ENCODE data around the gene CBLIF.

CBLIF gene

GRCh38 chr11:59867946-59868345 lies 22.6 kb upstream of the CBLIF start:
- H3K4me3 ChIP-seq (ENCODE audit: low read depth in 1 of 2, low read length in 2 of 2) = no peak overlapping the region
- TF ChIP-seq CTCF (IDR thresholded peaks at IDR 0.05; ENCODE audit: borderline replicate concordance, extremely low read depth, low read length, poor library complexity, severe bottlenecking) = no peak
- no peak for TF ChIP-seq EZH2 (IDR thresholded peaks at IDR 0.05; ENCODE audit: borderline replicate concordance, low read depth, low read length, severe bottlenecking)
- no peaks in the 10 kb centered on the region for H3K79me2 ChIP-seq (ENCODE audit: insufficient read depth, low read length)
- H3K36me3 ChIP-seq (ENCODE audit: insufficient read depth, low read length) = no peaks in the 10 kb centered on the region
- H3K9ac ChIP-seq (ENCODE audit: low read depth, low read length) = no peak overlapping the region
- H3K27ac ChIP-seq (ENCODE audit: low read length) = no peak overlapping the region
- H3K4me2 ChIP-seq (ENCODE audit: insufficient read depth, low read length) = no peak overlapping the region
- H2AFZ ChIP-seq (ENCODE audit: low read depth, low read length) = no peak overlapping the region
- ATAC-seq (ENCODE audit: insufficient read depth, low read depth) = no peak
- peaks cover 3% of the 10 kb centered on the region for H3K9me3 ChIP-seq (ENCODE audit: insufficient read depth, low read length, severe bottlenecking)
- H3K4me1 ChIP-seq (ENCODE audit: insufficient read depth, low read length) = no peaks in the 10 kb centered on the region
- H4K20me1 ChIP-seq (ENCODE audit: insufficient read depth, low read length) = no peaks in the 10 kb centered on the region
- H3K27me3 ChIP-seq (ENCODE audit: insufficient read depth, low read length, poor library complexity) = no peaks in the 10 kb centered on the region
- DNase-seq = no peak

- H3K36me3 ChIP-seq (ENCODE audit: insufficient read depth, low read length) = no peaks in the 10 kb centered on the region
- no peak overlapping the region for H3K9ac ChIP-seq (ENCODE audit: low read depth, low read length)
- no peak overlapping the region for H3K27ac ChIP-seq (ENCODE audit: low read length)
- H3K4me1 ChIP-seq (ENCODE audit: insufficient read depth, low read length) = no peaks in the 10 kb centered on the region
- no peak overlapping the region for H3K4me3 ChIP-seq (ENCODE audit: low read depth in 1 of 2, low read length in 2 of 2)
- DNase-seq (no peak), ATAC-seq (ENCODE audit: insufficient read depth, low read depth) (no peak)
- no peaks in the 10 kb centered on the region for H3K79me2 ChIP-seq (ENCODE audit: insufficient read depth, low read length)
- H2AFZ ChIP-seq (ENCODE audit: low read depth, low read length) = no peak overlapping the region
- no peaks in the 10 kb centered on the region for H3K27me3 ChIP-seq (ENCODE audit: insufficient read depth, low read length, poor library complexity)
- H3K9me3 ChIP-seq (ENCODE audit: insufficient read depth, low read length, severe bottlenecking) = peaks cover 3% of the 10 kb centered on the region
- no peak overlapping the region for H3K4me2 ChIP-seq (ENCODE audit: insufficient read depth, low read length)
- H4K20me1 ChIP-seq (ENCODE audit: insufficient read depth, low read length) = no peaks in the 10 kb centered on the region
- TF ChIP-seq CTCF (IDR thresholded peaks at IDR 0.05; ENCODE audit: borderline replicate concordance, extremely low read depth, low read length, poor library complexity, severe bottlenecking) = no peak
- no peak for TF ChIP-seq EZH2 (IDR thresholded peaks at IDR 0.05; ENCODE audit: borderline replicate concordance, low read depth, low read length, severe bottlenecking)
Observed at GRCh38 chr11:59866836-59867235, 21.5 kb upstream of the CBLIF start.

- no peak within 1 kb of the TSS for H3K9ac ChIP-seq (ENCODE audit: low read depth, low read length)
- no peak within 1 kb of the TSS for H3K4me2 ChIP-seq (ENCODE audit: insufficient read depth, low read length)
- DNase-seq = no peak
- no peaks in the 10 kb centered on the region for H3K27me3 ChIP-seq (ENCODE audit: insufficient read depth, low read length, poor library complexity)
- TF ChIP-seq CTCF (IDR thresholded peaks at IDR 0.05; ENCODE audit: borderline replicate concordance, extremely low read depth, low read length, poor library complexity, severe bottlenecking) (no peak), EZH2 (IDR thresholded peaks at IDR 0.05; ENCODE audit: borderline replicate concordance, low read depth, low read length, severe bottlenecking) (no peak)
- H3K27ac ChIP-seq (ENCODE audit: low read length) = no peak within 1 kb of the TSS
- ATAC-seq (ENCODE audit: insufficient read depth, low read depth) = no peak
- no peaks in the 10 kb centered on the region for H3K4me1 ChIP-seq (ENCODE audit: insufficient read depth, low read length)
- H2AFZ ChIP-seq (ENCODE audit: low read depth, low read length) = no peak within 1 kb of the TSS
- no peak within 1 kb of the TSS for H3K4me3 ChIP-seq (ENCODE audit: low read depth in 1 of 2, low read length in 2 of 2)
- no peaks in the 10 kb centered on the region for H3K79me2 ChIP-seq (ENCODE audit: insufficient read depth, low read length)
- no peaks in the 10 kb centered on the region for H3K36me3 ChIP-seq (ENCODE audit: insufficient read depth, low read length)
- H4K20me1 ChIP-seq (ENCODE audit: insufficient read depth, low read length) = no peaks in the 10 kb centered on the region
- peaks cover 3% of the 10 kb centered on the region for H3K9me3 ChIP-seq (ENCODE audit: insufficient read depth, low read length, severe bottlenecking)
Observed at GRCh38 chr11:59866397-59866796, 21.1 kb upstream of the CBLIF start, which contains the start of gene TCN1. Gene TCN1 (minus strand): TSS chr11:59866487. CDS start chr11:59866470, 17 bp downstream.

GRCh38 chr11:59865031-59865430 lies 19.7 kb upstream of the CBLIF start:
- H3K4me2 ChIP-seq (ENCODE audit: insufficient read depth, low read length) = no peak overlapping the region
- no peaks in the 10 kb centered on the region for H3K27me3 ChIP-seq (ENCODE audit: insufficient read depth, low read length, poor library complexity)
- no peaks in the 10 kb centered on the region for H3K79me2 ChIP-seq (ENCODE audit: insufficient read depth, low read length)
- no peaks in the 10 kb centered on the region for H4K20me1 ChIP-seq (ENCODE audit: insufficient read depth, low read length)
- no peaks in the 10 kb centered on the region for H3K9me3 ChIP-seq (ENCODE audit: insufficient read depth, low read length, severe bottlenecking)
- ATAC-seq (ENCODE audit: insufficient read depth, low read depth) (no peak), DNase-seq (no peak)
- no peaks in the 10 kb centered on the region for H3K4me1 ChIP-seq (ENCODE audit: insufficient read depth, low read length)
- no peak for TF ChIP-seq EZH2 (IDR thresholded peaks at IDR 0.05; ENCODE audit: borderline replicate concordance, low read depth, low read length, severe bottlenecking)
- TF ChIP-seq CTCF (IDR thresholded peaks at IDR 0.05; ENCODE audit: borderline replicate concordance, extremely low read depth, low read length, poor library complexity, severe bottlenecking) = no peak
- H3K36me3 ChIP-seq (ENCODE audit: insufficient read depth, low read length) = no peaks in the 10 kb centered on the region
- no peak overlapping the region for H3K4me3 ChIP-seq (ENCODE audit: low read depth in 1 of 2, low read length in 2 of 2)
- no peak overlapping the region for H3K27ac ChIP-seq (ENCODE audit: low read length)
- no peak overlapping the region for H2AFZ ChIP-seq (ENCODE audit: low read depth, low read length)
- H3K9ac ChIP-seq (ENCODE audit: low read depth, low read length) = no peak overlapping the region

Data from DND-41 (cell line).